Stimulated activated naive CD4-positive, alpha-beta T cell treated with Interleukin-2 at 50 U/mL for 16 hours (primary cell): ENCODE data around the gene BCAR3.

Source experiments
- DNase-seq: peaks from one replicate; lab custom pipeline; 2025; lab: John Stamatoyannopoulos, UW

The BCAR3 gene

GRCh38 chr1:93638981-93639380, 42.7 kb downstream of the BCAR3 start:
- no peak for DNase-seq

- no peak for DNase-seq
Observed at GRCh38 chr1:93638307-93638847, 43.3 kb downstream of the BCAR3 start.

- no peak for DNase-seq
Observed at GRCh38 chr1:93636712-93637111, 44.9 kb downstream of the BCAR3 start.

GRCh38 chr1:93635614-93636543, 45.8 kb downstream of the BCAR3 start:
- DNase-seq = no peak

GRCh38 chr1:93633313-93633712, 48.3 kb downstream of the BCAR3 start:
- DNase-seq = no peak

GRCh38 chr1:93631626-93632365, 49.8 kb downstream of the BCAR3 start:
- DNase-seq = no peak

- DNase-seq = no peak
Observed at GRCh38 chr1:93630168-93630567, 51.5 kb downstream of the BCAR3 start.

GRCh38 chr1:93629101-93630059, 52.3 kb downstream of the BCAR3 start:
- peak; percentile 13 for DNase-seq

GRCh38 chr1:93628681-93629080, 53.0 kb downstream of the BCAR3 start:
- DNase-seq = no peak

- no peak for DNase-seq
Observed at GRCh38 chr1:93625582-93626327, 55.9 kb downstream of the BCAR3 start.

GRCh38 chr1:93623875-93624274, 57.8 kb downstream of the BCAR3 start:
- no peak for DNase-seq

GRCh38 chr1:93623436-93623835, 58.2 kb downstream of the BCAR3 start:
- DNase-seq = no peak

GRCh38 chr1:93621246-93621645, 60.4 kb downstream of the BCAR3 start:
- no peak for DNase-seq

GRCh38 chr1:93620841-93621210, 60.8 kb downstream of the BCAR3 start:
- DNase-seq = no peak

- no peak for DNase-seq
Observed at GRCh38 chr1:93620172-93620840, 61.3 kb downstream of the BCAR3 start.

- DNase-seq = no peak
Observed at GRCh38 chr1:93619507-93620171, 62.0 kb downstream of the BCAR3 start.

GRCh38 chr1:93617670-93618499, 63.8 kb downstream of the BCAR3 start:
- DNase-seq = no peak

GRCh38 chr1:93616996-93617669, 64.5 kb downstream of the BCAR3 start:
- no peak for DNase-seq
